Ishikawa (cell line): ENCODE results near the gene COL18A1.

Source experiments
- CEBPB ChIP-seq: IDR thresholded peaks from 2 replicates; pipeline ENCODE4 v1.6.1; 2012
- CREB1 ChIP-seq: IDR thresholded peaks from 2 replicates; pipeline ENCODE4 v1.6.1; 2012; ENCODE audit warnings: low read depth
- EGR1 ChIP-seq: IDR thresholded peaks from 2 replicates; pipeline ENCODE4 v1.6.1; 2012
- EP300 ChIP-seq: IDR thresholded peaks from 2 replicates; pipeline ENCODE4 v1.6.1; 2012; ENCODE audit warnings: borderline replicate concordance
- FOXM1 ChIP-seq: IDR thresholded peaks from 2 replicates; pipeline ENCODE4 v1.6.1; 2012; ENCODE audit warnings: low read depth, borderline replicate concordance
- MAX ChIP-seq: IDR thresholded peaks from 2 replicates; pipeline ENCODE4 v1.6.1; 2012
- NFIC ChIP-seq: IDR thresholded peaks from 2 replicates; pipeline ENCODE4 v1.6.1; 2012
- RAD21 ChIP-seq: IDR thresholded peaks from 2 replicates; pipeline ENCODE4 v1.6.1; 2012; ENCODE audit warnings: low read depth
- TAF1 ChIP-seq: IDR thresholded peaks from 2 replicates; pipeline ENCODE4 v1.6.1; 2012; ENCODE audit warnings: low read depth, mild to moderate bottlenecking
- TCF12 ChIP-seq: IDR thresholded peaks from 2 replicates; pipeline ENCODE4 v1.6.1; 2012; ENCODE audit warnings: low read depth
- TEAD4 ChIP-seq: IDR thresholded peaks from 2 replicates; pipeline ENCODE4 v1.6.1; 2012
- YY1 ChIP-seq: IDR thresholded peaks from 2 replicates; pipeline ENCODE4 v1.6.1; 2012; ENCODE audit warnings: low read depth
- ZBTB7A ChIP-seq: IDR thresholded peaks from 2 replicates; pipeline ENCODE4 v1.6.1; 2012; ENCODE audit warnings: low read depth
- TF ChIP-seq, protein P1 (sequence below): IDR thresholded peaks from 2 replicates; pipeline ENCODE4 v1.6.1; 2012
- TF ChIP-seq, protein P2 (sequence below): IDR thresholded peaks from 2 replicates; pipeline ENCODE4 v1.6.1; 2012; ENCODE audit warnings: low read depth, mild to moderate bottlenecking

COL18A1 gene

DNA sequence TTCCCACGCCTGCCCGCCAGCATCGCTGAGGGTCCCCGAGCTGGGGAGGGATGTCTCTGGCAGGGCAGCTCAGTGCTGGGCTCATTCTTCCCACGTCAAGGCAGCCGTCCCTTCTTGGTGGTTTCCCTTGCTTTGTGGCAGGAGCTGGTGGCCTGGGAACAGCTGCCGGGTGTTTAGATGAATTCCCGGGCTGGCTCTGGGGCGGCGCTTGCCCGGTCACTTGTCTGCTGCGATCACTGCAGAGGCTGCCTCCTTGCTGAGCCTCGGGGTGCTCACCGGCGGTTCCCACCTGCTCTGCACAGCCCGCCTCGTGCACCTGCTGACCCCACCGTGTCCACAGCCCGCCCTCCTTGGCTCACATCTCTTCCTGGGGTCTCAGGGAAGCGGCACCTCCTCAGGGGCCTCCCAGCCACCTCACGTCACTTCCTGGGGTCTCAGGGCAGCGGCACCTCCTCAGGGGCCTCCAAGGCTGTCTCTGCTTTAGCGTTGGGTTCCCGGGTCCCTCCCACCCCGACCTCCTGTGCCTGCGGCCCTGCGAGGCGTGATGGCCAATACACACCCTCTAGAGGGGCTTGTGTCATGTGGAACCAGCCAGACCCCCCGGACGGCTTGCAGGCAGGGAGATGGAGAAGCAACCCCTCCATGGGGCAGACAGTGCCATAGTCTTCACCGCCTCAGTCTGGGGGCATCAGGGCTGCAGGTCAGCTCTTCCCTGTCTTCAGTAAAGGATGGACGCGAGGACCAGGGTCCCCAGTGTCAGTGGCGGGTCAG lies 13.5 kb downstream of the COL18A1 start:
- TF ChIP-seq, protein P1, sequence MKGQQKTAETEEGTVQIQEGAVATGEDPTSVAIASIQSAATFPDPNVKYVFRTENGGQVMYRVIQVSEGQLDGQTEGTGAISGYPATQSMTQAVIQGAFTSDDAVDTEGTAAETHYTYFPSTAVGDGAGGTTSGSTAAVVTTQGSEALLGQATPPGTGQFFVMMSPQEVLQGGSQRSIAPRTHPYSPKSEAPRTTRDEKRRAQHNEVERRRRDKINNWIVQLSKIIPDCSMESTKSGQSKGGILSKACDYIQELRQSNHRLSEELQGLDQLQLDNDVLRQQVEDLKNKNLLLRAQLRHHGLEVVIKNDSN = no peak
- TF ChIP-seq TAF1 (no peak), TCF12 (no peak), TEAD4 (no peak), MAX (no peak), ZBTB7A (no peak), NFIC (no peak), CREB1 (no peak), FOXM1 (no peak), YY1 (no peak), CEBPB (no peak), EGR1 (no peak), EP300 (no peak), RAD21 (no peak)
- TF ChIP-seq, protein P2, sequence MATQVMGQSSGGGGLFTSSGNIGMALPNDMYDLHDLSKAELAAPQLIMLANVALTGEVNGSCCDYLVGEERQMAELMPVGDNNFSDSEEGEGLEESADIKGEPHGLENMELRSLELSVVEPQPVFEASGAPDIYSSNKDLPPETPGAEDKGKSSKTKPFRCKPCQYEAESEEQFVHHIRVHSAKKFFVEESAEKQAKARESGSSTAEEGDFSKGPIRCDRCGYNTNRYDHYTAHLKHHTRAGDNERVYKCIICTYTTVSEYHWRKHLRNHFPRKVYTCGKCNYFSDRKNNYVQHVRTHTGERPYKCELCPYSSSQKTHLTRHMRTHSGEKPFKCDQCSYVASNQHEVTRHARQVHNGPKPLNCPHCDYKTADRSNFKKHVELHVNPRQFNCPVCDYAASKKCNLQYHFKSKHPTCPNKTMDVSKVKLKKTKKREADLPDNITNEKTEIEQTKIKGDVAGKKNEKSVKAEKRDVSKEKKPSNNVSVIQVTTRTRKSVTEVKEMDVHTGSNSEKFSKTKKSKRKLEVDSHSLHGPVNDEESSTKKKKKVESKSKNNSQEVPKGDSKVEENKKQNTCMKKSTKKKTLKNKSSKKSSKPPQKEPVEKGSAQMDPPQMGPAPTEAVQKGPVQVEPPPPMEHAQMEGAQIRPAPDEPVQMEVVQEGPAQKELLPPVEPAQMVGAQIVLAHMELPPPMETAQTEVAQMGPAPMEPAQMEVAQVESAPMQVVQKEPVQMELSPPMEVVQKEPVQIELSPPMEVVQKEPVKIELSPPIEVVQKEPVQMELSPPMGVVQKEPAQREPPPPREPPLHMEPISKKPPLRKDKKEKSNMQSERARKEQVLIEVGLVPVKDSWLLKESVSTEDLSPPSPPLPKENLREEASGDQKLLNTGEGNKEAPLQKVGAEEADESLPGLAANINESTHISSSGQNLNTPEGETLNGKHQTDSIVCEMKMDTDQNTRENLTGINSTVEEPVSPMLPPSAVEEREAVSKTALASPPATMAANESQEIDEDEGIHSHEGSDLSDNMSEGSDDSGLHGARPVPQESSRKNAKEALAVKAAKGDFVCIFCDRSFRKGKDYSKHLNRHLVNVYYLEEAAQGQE = no peak

- TF ChIP-seq RAD21 (no peak), YY1 (no peak), ZBTB7A (no peak), CREB1 (no peak), MAX (no peak), EGR1 (no peak), TEAD4 (no peak), NFIC (no peak), TAF1 (no peak), CEBPB (no peak), FOXM1 (no peak), EP300 (no peak), TCF12 (no peak)
- TF ChIP-seq, protein P2 = no peak
- TF ChIP-seq, protein P1 = no peak
These were observed 14.2 kb downstream of the COL18A1 start for GRCh38 chr21:45419162-45419561.

DNA sequence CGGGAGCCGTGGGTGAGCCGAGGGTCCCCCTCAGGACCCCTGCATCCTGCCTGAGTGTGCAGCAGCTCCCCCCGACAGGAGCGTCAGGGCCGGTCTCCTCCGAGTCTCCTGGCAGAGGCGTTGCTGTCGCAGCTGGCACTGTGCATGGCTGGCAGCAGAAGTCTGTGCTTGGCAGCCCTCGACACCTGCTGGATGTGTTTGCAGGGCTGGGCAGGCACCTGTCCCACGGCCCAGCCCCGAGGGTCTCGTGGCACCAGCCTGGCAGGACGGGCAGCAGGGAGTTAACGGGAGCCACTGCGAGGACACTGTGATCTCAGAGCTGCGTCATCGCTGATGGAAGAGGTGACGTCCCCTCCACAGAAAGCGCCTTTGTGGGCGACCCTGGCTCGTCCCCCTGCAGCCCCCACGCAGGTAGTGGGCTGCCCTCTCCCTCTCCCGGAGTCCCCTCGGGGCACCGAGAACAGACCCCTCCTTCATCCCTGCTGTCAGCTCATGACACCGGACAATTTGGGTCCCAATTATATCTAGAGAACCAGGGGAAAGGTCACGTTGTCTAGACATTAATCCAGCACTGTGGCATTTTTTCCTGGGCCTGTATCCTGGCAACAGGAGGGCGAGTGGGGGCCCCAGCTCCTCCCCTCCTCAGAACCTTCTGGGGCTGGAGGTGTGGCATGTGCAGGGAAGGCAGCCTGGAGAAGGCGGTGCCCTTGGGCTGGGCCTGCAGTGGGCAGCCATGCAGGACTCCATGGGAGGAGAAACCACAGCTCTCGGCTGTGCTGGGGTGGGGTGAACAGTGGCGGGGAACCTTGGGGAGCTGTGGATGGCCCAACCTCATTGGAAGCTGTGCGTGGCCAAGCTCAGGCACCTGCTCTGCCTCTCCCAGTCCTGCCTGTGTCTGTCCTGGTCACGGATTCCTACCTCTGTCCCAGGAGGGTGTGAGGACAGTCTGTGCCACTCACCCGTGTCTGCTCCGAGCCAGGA lies 15.4 kb downstream of the COL18A1 start:
- TF ChIP-seq CREB1 (peak; percentile 91), RAD21 (0 out of 2 replicates have a peak, but pooled peaks have one; percentile 8), ZBTB7A (peak; percentile 92), MAX (peak; percentile 80), FOXM1 (no peak), YY1 (peak; percentile 57; the same call in 1 of the 2 replicates), CEBPB (no peak), EP300 (peak; percentile 62; the same call in 1 of the 2 replicates)
- TF ChIP-seq, protein P1 = no peak; the same call in 1 of the 2 replicates
